ENCODE results near the gene ITPR2.

ITPR2 gene

GRCh38 chr12:26374934-26375680 lies 457.9 kb downstream of the ITPR2 start:
- DNase-seq: peak; percentile 73

DNA sequence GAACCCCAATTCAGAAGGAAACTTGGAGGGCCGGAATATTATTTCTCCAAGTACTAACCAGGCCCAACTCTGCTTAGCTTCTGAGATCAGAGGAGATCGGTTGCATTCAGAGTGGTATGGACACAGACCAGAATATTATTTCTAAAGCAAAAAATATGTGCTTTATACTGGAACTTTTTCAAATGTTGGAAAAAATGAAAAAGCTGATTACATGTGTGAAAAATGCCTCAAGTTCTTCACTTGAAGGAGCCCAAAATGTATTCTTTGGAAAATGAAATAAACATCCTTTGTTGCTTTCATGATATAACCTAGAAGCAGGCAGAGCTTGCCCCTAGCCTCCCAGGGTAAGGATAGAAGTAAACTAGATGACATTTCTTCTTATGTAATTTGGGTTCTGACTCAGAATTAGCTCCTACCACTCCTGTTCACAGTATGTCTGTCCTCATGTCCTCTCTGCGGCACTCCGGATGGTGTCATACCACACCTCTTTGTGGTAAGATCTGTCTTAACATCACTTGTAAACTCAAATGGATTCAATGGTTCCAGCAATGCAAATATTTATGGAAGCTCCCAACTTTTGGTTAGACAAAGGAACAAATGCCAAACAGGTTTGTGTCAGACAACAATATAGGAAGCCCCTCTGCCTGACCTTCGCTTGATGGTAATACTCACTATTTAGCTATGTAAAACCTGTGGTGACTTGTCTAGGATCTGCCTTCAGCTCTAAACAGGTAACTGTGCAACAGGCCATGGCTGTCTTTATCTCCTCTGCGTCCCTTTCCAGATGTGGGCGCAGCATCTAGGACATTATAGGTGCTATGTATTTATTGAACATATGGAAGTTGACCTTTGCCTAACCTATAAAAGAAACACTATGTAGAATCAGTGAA lies 459.1 kb downstream of the ITPR2 start:
- no peak for DNase-seq

DNA sequence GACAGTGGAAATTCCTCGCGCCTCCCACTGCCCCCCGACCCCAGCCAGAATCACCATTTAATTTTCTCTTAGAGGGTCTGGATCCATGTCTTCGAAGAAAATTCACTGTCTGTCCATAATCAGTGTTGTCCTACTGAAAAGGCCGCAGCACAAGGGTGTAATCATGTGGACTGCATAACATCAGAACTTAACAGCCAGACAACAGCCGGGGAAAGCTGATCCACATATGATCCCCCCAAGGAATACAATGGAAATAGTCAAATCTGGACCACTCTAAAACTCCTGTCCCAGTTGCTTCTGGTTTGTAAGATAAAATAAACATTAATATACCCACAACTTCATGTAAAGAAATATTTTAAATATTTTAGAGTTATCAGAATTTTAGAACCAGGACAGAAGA lies 460.1 kb downstream of the ITPR2 start:
- peak; percentile 16 for DNase-seq

GRCh38 chr12:26370098-26370497 lies 462.9 kb downstream of the ITPR2 start:
- DNase-seq: no peak

DNA sequence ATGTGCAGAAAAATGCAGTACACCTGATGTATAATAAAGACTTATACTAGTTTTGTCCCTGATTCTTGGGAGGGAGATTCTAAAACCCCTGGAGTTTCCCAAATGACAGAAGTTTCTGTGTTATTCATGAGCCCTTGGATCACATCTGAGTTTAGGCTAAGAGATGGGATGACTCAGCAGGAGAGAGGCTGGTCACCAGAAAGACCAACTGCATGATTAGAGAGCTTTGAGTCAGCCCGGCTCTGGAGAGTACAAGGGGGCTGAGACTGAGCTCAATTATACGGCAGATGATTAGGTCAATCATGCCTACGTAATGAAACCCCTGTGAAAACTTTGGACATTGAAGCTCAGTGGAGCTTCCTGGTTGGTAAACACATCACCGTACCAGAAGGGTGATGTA lies 463.4 kb downstream of the ITPR2 start:
- no peak for DNase-seq

- no peak for DNase-seq
Measured at GRCh38 chr12:26367991-26368730, 464.8 kb downstream of the ITPR2 start.

- no peak for DNase-seq
Measured at GRCh38 chr12:26361964-26362363, 471.0 kb downstream of the ITPR2 start.

GRCh38 chr12:26360062-26360461 lies 472.9 kb downstream of the ITPR2 start:
- no peak for DNase-seq

GRCh38 chr12:26359576-26359975 lies 473.4 kb downstream of the ITPR2 start:
- no peak for DNase-seq

DNA sequence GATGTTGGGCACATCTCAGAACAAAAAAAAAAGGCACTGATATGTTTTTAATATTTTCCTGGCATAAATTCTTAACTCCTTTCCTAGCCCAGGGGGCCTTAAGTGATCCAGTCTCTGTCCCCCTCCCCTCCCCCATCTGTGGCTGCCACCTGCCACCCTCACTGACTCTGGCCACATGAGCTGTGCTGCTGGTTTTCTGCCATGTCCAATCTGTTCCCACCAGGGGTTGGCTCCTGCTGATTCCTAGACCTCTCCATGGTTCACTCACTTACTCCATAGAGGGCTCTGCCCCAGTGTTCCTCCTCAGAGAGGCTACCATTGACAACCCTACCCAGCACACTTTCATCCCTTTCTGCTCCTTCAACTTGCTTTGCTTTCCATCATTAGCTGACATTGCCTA lies 474.3 kb downstream of the ITPR2 start:
- DNase-seq: no peak

DNA sequence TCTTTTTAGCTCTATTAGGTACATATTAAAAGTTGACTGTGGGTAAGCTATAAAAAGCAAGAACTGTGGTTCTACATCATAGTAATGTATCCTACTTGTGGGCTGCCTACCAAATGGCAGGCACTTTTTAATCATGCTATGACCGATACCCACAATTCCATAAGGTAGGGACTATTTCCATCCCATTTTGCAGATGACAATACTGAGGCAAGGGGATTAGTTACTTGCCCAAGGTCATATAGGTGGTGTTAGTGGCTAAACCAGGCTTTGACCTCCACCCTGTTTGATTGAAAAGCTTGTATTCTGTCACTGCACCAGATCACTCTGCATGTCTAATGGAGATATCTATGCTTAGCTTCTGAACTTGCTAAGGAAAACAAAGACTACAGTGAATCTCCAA lies 485.7 kb downstream of the ITPR2 start:
- DNase-seq: no peak

- no peak for DNase-seq
Measured at GRCh38 chr12:26346736-26347135, 486.3 kb downstream of the ITPR2 start.

GRCh38 chr12:26345471-26346003 lies 487.5 kb downstream of the ITPR2 start:
- no peak for DNase-seq

DNA sequence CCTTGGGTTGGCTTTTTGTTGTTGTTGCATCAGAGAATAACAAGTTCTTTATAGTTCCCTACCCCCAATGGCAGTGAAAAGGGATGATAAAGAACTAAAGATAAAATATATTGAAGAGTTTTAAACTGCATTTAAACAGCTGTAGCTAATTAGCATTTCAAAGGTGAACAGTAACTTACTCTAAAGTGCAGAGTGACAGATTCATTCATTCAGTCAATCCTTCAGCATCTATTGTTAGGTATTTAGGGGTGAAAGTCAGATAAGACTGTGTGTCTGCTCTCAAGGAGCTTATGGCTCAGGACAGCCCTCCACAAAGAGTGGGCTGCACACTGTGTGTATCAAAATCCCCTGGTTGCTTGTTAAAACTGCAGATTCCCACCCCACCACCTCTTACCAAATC lies 491.5 kb downstream of the ITPR2 start:
- DNase-seq: peak; percentile 50

DNA sequence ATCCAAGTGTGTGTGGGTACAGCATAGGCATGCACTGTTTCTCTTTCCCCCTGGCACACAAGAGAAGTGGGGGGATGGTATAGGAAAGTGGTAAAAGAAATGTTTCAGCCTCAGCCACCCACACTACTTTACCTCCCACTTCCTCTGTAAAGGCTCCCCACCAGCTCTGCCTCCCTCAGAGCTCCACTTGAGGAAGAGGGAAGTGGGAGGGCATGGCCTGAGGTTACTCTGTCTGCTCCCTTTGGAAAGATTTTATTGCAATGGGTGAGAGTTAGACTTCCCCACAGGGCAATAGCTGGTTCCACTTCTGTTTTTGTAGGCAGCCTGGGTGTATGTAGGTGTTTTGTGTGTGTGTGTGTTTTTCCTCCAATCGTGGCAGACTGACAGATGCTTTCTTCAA lies 492.3 kb downstream of the ITPR2 start:
- no peak for DNase-seq

- no peak for DNase-seq
Measured at GRCh38 chr12:26339976-26340375, 493.0 kb downstream of the ITPR2 start.

- DNase-seq: no peak
Measured at GRCh38 chr12:26338586-26339572, 494.1 kb downstream of the ITPR2 start.

GRCh38 chr12:26335651-26336050 lies 497.3 kb downstream of the ITPR2 start:
- DNase-seq: no peak

- no peak for DNase-seq
Measured at GRCh38 chr12:26334621-26335124, 498.3 kb downstream of the ITPR2 start.

GRCh38 chr12:26331960-26332359 lies 501.0 kb downstream of the ITPR2 start:
- no peak for DNase-seq

DNA sequence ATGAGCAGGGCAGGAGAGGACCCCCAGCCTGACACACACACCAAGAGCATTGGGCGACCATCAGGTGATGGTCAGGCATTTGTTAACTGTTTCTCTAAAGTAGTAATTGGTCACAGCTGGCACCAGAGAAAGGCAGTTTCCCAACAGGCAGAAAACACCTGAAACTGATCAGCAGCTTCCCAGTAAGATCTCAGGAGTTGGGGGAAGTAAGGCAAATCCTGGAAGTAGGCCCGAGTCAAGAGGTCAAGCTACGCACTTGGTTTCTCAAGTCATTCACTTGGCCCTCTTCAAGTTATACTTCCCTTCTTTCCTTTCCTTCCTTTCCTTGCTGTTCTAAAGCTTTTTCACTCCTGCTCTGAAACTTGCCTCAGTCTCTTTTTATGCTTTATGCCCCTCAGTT lies 501.9 kb downstream of the ITPR2 start:
- no peak for DNase-seq

Measured in NCI-H82 (cell line).